ENCODE measurements around the gene RALY. TPM values are rescaled to one million over a fixed set of nuclear protein-coding genes. Genes with fewer than 3 reads are reported as not detected.

The RALY gene
- total RNA-seq, 2 experiments from 2014 or later = 136 to 163 TPM

- Histone ChIP-seq H3K4me2 (ENCODE audit: low read length) (no peak overlapping the region), H3K9me2 (ENCODE audit: insufficient read depth, low read length) (no peaks in the 10 kb centered on the region), H3K9me3 (ENCODE audit: low read length) (no peaks in the 10 kb centered on the region), H3K79me2 (ENCODE audit: insufficient read depth, low read depth, low read length) (no peaks in the 10 kb centered on the region), H3K4me1 (ENCODE audit: insufficient read depth, low read length, poor library complexity, severe bottlenecking) (no peaks in the 10 kb centered on the region), H3K36me3 (ENCODE audit: insufficient read depth, low read length) (no peaks in the 10 kb centered on the region), H2AFZ (ENCODE audit: low read length) (no peak overlapping the region), H3K4me3 (ENCODE audit: low read depth, low read length, poor library complexity, severe bottlenecking) (no peak overlapping the region), H3K27ac (ENCODE audit: low read depth, low read length, poor library complexity, severe bottlenecking) (no peak overlapping the region), H4K20me1 (ENCODE audit: insufficient read depth, low read length) (no peaks in the 10 kb centered on the region)
- no peak for DNase-seq (ENCODE audit: low spot score)
- BruUV-seq (replicated peaks) = no TSS peak
- intact Hi-C loops (cut with micrococcal nuclease; ENCODE audit: unreplicated experiment) = no loop called here
- CTCF ChIA-PET (ENCODE audit: unreplicated experiment) = no interaction called here
- no peak for TF ChIP-seq EZH2phosphoT487 (IDR thresholded peaks at IDR 0.05; ENCODE audit: borderline replicate concordance, low read depth, low read length)
- no peak for TF ChIP-seq CTCF (conservative IDR thresholded peaks at IDR 0.05; ENCODE audit: low read length)
- POLR2A ChIA-PET = no interaction called here
Observed at GRCh38 chr20:33970229-33970628, 23.5 kb upstream of the RALY start.

GRCh38 chr20:33971147-33971975 is 22.4 kb upstream of the RALY start:
- BruUV-seq (replicated peaks) = no TSS peak
- H3K36me3 ChIP-seq (ENCODE audit: insufficient read depth, low read length) = no peaks in the 10 kb centered on the region
- no peaks in the 10 kb centered on the region for H3K4me1 ChIP-seq (ENCODE audit: insufficient read depth, low read length, poor library complexity, severe bottlenecking)
- no peaks in the 10 kb centered on the region for H4K20me1 ChIP-seq (ENCODE audit: insufficient read depth, low read length)
- no peak for DNase-seq (ENCODE audit: low spot score)
- ChIA-PET CTCF (ENCODE audit: unreplicated experiment) (no interaction called here), POLR2A (interaction anchor here (0.6 to 1.7 kb wide), 3 partner anchors 22 to 178 kb away, joined by 4 read pairs; partner anchors contain the start of gene RALY)
- H3K4me2 ChIP-seq (ENCODE audit: low read length) = no peak overlapping the region
- intact Hi-C loops (cut with micrococcal nuclease; ENCODE audit: unreplicated experiment) = no loop called here
- H3K79me2 ChIP-seq (ENCODE audit: insufficient read depth, low read depth, low read length) = no peaks in the 10 kb centered on the region
- H3K4me3 ChIP-seq (ENCODE audit: low read depth, low read length, poor library complexity, severe bottlenecking) = no peak overlapping the region
- TF ChIP-seq CTCF (conservative IDR thresholded peaks at IDR 0.05; ENCODE audit: low read length) = no peak
- no peak for TF ChIP-seq EZH2phosphoT487 (IDR thresholded peaks at IDR 0.05; ENCODE audit: borderline replicate concordance, low read depth, low read length)
- no peaks in the 10 kb centered on the region for H3K9me2 ChIP-seq (ENCODE audit: insufficient read depth, low read length)
- H3K9me3 ChIP-seq (ENCODE audit: low read length) = no peaks in the 10 kb centered on the region
- no peak overlapping the region for H2AFZ ChIP-seq (ENCODE audit: low read length)
- no peak overlapping the region for H3K27ac ChIP-seq (ENCODE audit: low read depth, low read length, poor library complexity, severe bottlenecking)

- DNase-seq (ENCODE audit: low spot score) = no peak
- no peaks in the 10 kb centered on the region for H4K20me1 ChIP-seq (ENCODE audit: insufficient read depth, low read length)
- H3K4me2 ChIP-seq (ENCODE audit: low read length) = no peak overlapping the region
- H3K9me2 ChIP-seq (ENCODE audit: insufficient read depth, low read length) = no peaks in the 10 kb centered on the region
- BruUV-seq (replicated peaks) = no TSS peak
- H3K36me3 ChIP-seq (ENCODE audit: insufficient read depth, low read length) = no peaks in the 10 kb centered on the region
- no peak overlapping the region for H3K4me3 ChIP-seq (ENCODE audit: low read depth, low read length, poor library complexity, severe bottlenecking)
- no peak overlapping the region for H2AFZ ChIP-seq (ENCODE audit: low read length)
- TF ChIP-seq CTCF (conservative IDR thresholded peaks at IDR 0.05; ENCODE audit: low read length) = no peak
- TF ChIP-seq EZH2phosphoT487 (IDR thresholded peaks at IDR 0.05; ENCODE audit: borderline replicate concordance, low read depth, low read length) = no peak
- no peaks in the 10 kb centered on the region for H3K4me1 ChIP-seq (ENCODE audit: insufficient read depth, low read length, poor library complexity, severe bottlenecking)
- H3K27ac ChIP-seq (ENCODE audit: low read depth, low read length, poor library complexity, severe bottlenecking) = no peak overlapping the region
- intact Hi-C loops (cut with micrococcal nuclease; ENCODE audit: unreplicated experiment) = no loop called here
- H3K79me2 ChIP-seq (ENCODE audit: insufficient read depth, low read depth, low read length) = no peaks in the 10 kb centered on the region
- no peaks in the 10 kb centered on the region for H3K9me3 ChIP-seq (ENCODE audit: low read length)
- ChIA-PET POLR2A (no interaction called here), CTCF (ENCODE audit: unreplicated experiment) (no interaction called here)
Observed at GRCh38 chr20:33976959-33977358, 16.8 kb upstream of the RALY start.
